Amniotic stem cell (primary cell): Measurements from ENCODE around the gene MTG2.

Experiments
- DNase-seq: peaks from one replicate; lab custom pipeline; 2025; lab: John Stamatoyannopoulos, UW

Gene MTG2

GRCh38 chr20:62162765-62163484 lies 19.9 kb upstream of the MTG2 start:
- no peak for DNase-seq

- no peak for DNase-seq
Measured at GRCh38 chr20:62163485-62163865, 19.4 kb upstream of the MTG2 start.

- no peak for DNase-seq
Measured at GRCh38 chr20:62163986-62164762, 18.7 kb upstream of the MTG2 start.

- no peak for DNase-seq
Measured at GRCh38 chr20:62164879-62165761, 17.7 kb upstream of the MTG2 start.

- no peak for DNase-seq
Measured at GRCh38 chr20:62165762-62166399, 16.9 kb upstream of the MTG2 start.

GRCh38 chr20:62167474-62167873 lies 15.4 kb upstream of the MTG2 start:
- DNase-seq: no peak

- DNase-seq: no peak
Measured at GRCh38 chr20:62168061-62168460, 14.8 kb upstream of the MTG2 start.

- no peak for DNase-seq
Measured at GRCh38 chr20:62168890-62169435, 13.9 kb upstream of the MTG2 start.

GRCh38 chr20:62170536-62170935 lies 12.3 kb upstream of the MTG2 start:
- no peak for DNase-seq

GRCh38 chr20:62171245-62171644 lies 11.6 kb upstream of the MTG2 start:
- DNase-seq: no peak

- DNase-seq: no peak
Measured at GRCh38 chr20:62172666-62173065, 10.2 kb upstream of the MTG2 start.

- DNase-seq: no peak
Measured at GRCh38 chr20:62174021-62174804, 8.6 kb upstream of the MTG2 start.

GRCh38 chr20:62174870-62175624 lies 7.8 kb upstream of the MTG2 start:
- DNase-seq: no peak

GRCh38 chr20:62175711-62176110 lies 7.1 kb upstream of the MTG2 start:
- no peak for DNase-seq

- no peak for DNase-seq
Measured at GRCh38 chr20:62176866-62177265, 6.0 kb upstream of the MTG2 start.

GRCh38 chr20:62177307-62177706 lies 5.5 kb upstream of the MTG2 start:
- DNase-seq: no peak

- no peak for DNase-seq
Measured at GRCh38 chr20:62178316-62179161, 4.3 kb upstream of the MTG2 start.

GRCh38 chr20:62179162-62179504 lies 3.7 kb upstream of the MTG2 start:
- DNase-seq: no peak

- no peak for DNase-seq
Measured at GRCh38 chr20:62181808-62182207, 1.0 kb upstream of the MTG2 start.
